GM10248 (cell line): Measurements from ENCODE around the gene LPCAT1.

ENCODE experiments used
- CTCF ChIA-PET: fragments of 300-600 bp; sonication (Branson Sonifier 250); formaldehyde crosslinking; extraction: SDS; loops from one replicate; lab custom pipeline; 2021; ENCODE audit warnings: antibody characterized with exemption; lab: Yijun Ruan, JAX
- POLR2A ChIA-PET: fragments of 350-650 bp; sonication (Branson Sonifier 250); formaldehyde crosslinking; extraction: SDS; loops from one replicate; lab custom pipeline; 2020; ENCODE audit warnings: antibody characterized with exemption; lab: Yijun Ruan, JAX
- DNase-seq: peaks from one replicate; pipeline ENCODE4 v3.0.0; 2012; ENCODE audit errors: extremely low spot score
- TF ChIP-seq, protein P1 (sequence below): IDR thresholded peaks from 2 replicates; pipeline ENCODE4 v1.5.1; 2012; ENCODE audit warnings: mild to moderate bottlenecking, low read depth; ENCODE audit errors: extremely low read depth, missing control alignments, control extremely low read depth

The LPCAT1 gene

GRCh38 chr5:1438871-1439270 is 84.9 kb downstream of the LPCAT1 start:
- POLR2A ChIA-PET: no interaction called here

GRCh38 chr5:1437876-1438559 is 85.7 kb downstream of the LPCAT1 start:
- no peak for DNase-seq
- TF ChIP-seq, protein P1, sequence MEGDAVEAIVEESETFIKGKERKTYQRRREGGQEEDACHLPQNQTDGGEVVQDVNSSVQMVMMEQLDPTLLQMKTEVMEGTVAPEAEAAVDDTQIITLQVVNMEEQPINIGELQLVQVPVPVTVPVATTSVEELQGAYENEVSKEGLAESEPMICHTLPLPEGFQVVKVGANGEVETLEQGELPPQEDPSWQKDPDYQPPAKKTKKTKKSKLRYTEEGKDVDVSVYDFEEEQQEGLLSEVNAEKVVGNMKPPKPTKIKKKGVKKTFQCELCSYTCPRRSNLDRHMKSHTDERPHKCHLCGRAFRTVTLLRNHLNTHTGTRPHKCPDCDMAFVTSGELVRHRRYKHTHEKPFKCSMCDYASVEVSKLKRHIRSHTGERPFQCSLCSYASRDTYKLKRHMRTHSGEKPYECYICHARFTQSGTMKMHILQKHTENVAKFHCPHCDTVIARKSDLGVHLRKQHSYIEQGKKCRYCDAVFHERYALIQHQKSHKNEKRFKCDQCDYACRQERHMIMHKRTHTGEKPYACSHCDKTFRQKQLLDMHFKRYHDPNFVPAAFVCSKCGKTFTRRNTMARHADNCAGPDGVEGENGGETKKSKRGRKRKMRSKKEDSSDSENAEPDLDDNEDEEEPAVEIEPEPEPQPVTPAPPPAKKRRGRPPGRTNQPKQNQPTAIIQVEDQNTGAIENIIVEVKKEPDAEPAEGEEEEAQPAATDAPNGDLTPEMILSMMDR: no peak
- ChIA-PET POLR2A (no interaction called here), CTCF (no interaction called here)

More at GRCh38 chr5:1438871-1439270, 84.9 kb downstream of the LPCAT1 start:
- no peak for DNase-seq
- TF ChIP-seq, protein P1: no peak
- CTCF ChIA-PET: no interaction called here

- TF ChIP-seq, protein P1: no peak
- CTCF ChIA-PET: no interaction called here
- POLR2A ChIA-PET: no interaction called here
- DNase-seq: no peak
Measured at GRCh38 chr5:1437226-1437829, 86.4 kb downstream of the LPCAT1 start.

DNA sequence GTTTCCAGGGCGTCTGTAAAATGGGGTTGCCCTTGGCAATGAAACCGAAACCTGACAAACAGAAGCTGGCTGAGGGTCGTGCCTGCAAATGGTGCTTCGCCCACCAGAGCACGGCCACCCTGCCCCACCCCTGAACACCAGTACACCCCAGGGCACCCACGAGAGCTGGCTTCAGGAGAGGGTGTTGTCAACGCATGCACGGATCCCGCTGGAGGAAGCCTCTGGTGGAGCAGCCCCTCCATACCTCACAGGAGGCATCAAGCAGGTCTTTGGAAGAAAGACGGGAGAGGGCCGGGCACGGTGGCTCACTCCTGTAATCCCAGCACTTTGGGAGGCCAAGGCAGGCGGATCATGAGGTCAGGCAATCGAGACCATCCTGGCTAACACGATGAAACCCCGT is 87.1 kb downstream of the LPCAT1 start:
- ChIA-PET CTCF (interaction anchor here (1.0 kb wide), 1 partner anchor 23 kb away, joined by 3 read pairs; no protein-coding TSS in a partner anchor), POLR2A (no interaction called here)
- no peak for DNase-seq
- TF ChIP-seq, protein P1: no peak

- DNase-seq: no peak
- CTCF ChIA-PET: interaction anchor here (1.0 kb wide), 1 partner anchor 22 kb away, joined by 3 read pairs; no protein-coding TSS in a partner anchor
- POLR2A ChIA-PET: no interaction called here
Measured at GRCh38 chr5:1436036-1436435, 87.7 kb downstream of the LPCAT1 start.

GRCh38 chr5:1435369-1435768 is 88.4 kb downstream of the LPCAT1 start:
- TF ChIP-seq, protein P1: no peak
- no peak for DNase-seq
- ChIA-PET POLR2A (no interaction called here), CTCF (interaction anchor here (1.0 kb wide), 1 partner anchor 21 kb away, joined by 3 read pairs; no protein-coding TSS in a partner anchor)

More at GRCh38 chr5:1436036-1436435, 87.7 kb downstream of the LPCAT1 start:
- TF ChIP-seq, protein P1: no peak
